Smooth muscle cell (in vitro differentiated cells): ENCODE data around the gene HECW1. TPM values are rescaled to one million over a fixed set of nuclear protein-coding genes. Genes with fewer than 3 reads are reported as not detected.

Source experiments
- DNase-seq: peaks from one replicate; lab custom pipeline; 2025; ENCODE audit not compliant: unreplicated experiment; lab: John Stamatoyannopoulos, UW
- H2AFZ ChIP-seq: fragments of 200-600 bp; sonication (generic); 2 replicates; pipeline ENCODE4 v1.6.0; 2016; ENCODE audit warnings: antibody characterized with exemption, low read depth, mild to moderate bottlenecking
- H3F3A ChIP-seq: fragments of 200-600 bp; sonication (generic); 2 replicates; pipeline ENCODE4 v1.6.0; 2017; ENCODE audit warnings: antibody characterized with exemption, low read depth
- H3K27ac ChIP-seq: fragments of 200-600 bp; sonication (generic); 2 replicates; pipeline ENCODE4 v1.5.1; 2016; ENCODE audit warnings: low read depth, mild to moderate bottlenecking
- H3K27me3 ChIP-seq: fragments of 200-600 bp; sonication (generic); 2 replicates; pipeline ENCODE4 v1.6.1; 2016; ENCODE audit warnings: low read depth, mild to moderate bottlenecking
- H3K36me3 ChIP-seq: fragments of 200-600 bp; sonication (generic); 2 replicates; pipeline ENCODE4 v1.5.1; 2016; ENCODE audit warnings: low read depth
- H3K4me1 ChIP-seq: fragments of 200-600 bp; sonication (generic); 2 replicates; pipeline ENCODE4 v1.5.1; 2016; ENCODE audit warnings: low read depth
- H3K4me2 ChIP-seq: fragments of 200-600 bp; sonication (generic); 2 replicates; pipeline ENCODE4 v1.6.0; 2016; ENCODE audit warnings: mild to moderate bottlenecking
- H3K4me3 ChIP-seq: fragments of 200-600 bp; sonication (generic); 2 replicates; pipeline ENCODE4 v1.5.1; 2016; ENCODE audit warnings: mild to moderate bottlenecking
- H3K79me2 ChIP-seq: fragments of 200-600 bp; sonication (generic); 2 replicates; pipeline ENCODE4 v1.6.0; 2016; ENCODE audit warnings: low read depth, mild to moderate bottlenecking
- H3K9ac ChIP-seq: fragments of 200-600 bp; sonication (generic); 2 replicates; pipeline ENCODE4 v1.6.0; 2016; ENCODE audit warnings: low read depth
- H3K9me3 ChIP-seq: fragments of 200-600 bp; sonication (generic); replicated peaks from 2 replicates; pipeline ENCODE4 v1.5.1; 2016; ENCODE audit warnings: low read depth
- H4K20me1 ChIP-seq: fragments of 200-600 bp; sonication (generic); 2 replicates; pipeline ENCODE4 v1.6.0; 2016; ENCODE audit warnings: low read depth
- CTCF ChIP-seq: fragments of 200-600 bp; sonication (generic); IDR thresholded peaks from 2 replicates; pipeline ENCODE4 v1.5.1; 2017; ENCODE audit warnings: borderline replicate concordance, mild to moderate bottlenecking, antibody characterized with exemption; ENCODE audit not compliant: insufficient read depth, poor library complexity, severe bottlenecking
- WGBS: methylation state at CpG from one replicate; pipeline ENCODE4 v1.1.7; 2016; ENCODE audit warnings: low lambda C conversion rate; 5-methylcytosine and 5-hydroxymethylcytosine counted together
- polyA plus RNA-seq: library from polyadenylated mRNA; unstranded; fragments of >200 nt; fragmentation: Nextera tagmentation; extraction: Ambion mirVana; gene quantifications from 2 replicates; pipeline ENCODE4 v1.2.1, GENCODE V29; 2016
- total RNA-seq: library from RNA; depleted of rRNA; stranded (reverse); fragments of >200 nt; gene quantifications from 2 replicates; pipeline ENCODE4 v1.2.3, GENCODE V29; 2014

HECW1 gene
- total and polyA plus RNA-seq, 2 experiments from 2014 or later, result 0.09 to 0.49 TPM

- WGBS, result 77% methylated on average over 29 of the region's 29 CpGs
- no peak for DNase-seq
- Histone ChIP-seq H4K20me1 (no peaks in the 10 kb centered on the region), H3K4me3 (no peak overlapping the region), H3K4me1 (no peaks in the 10 kb centered on the region), H3K9ac (no peak overlapping the region), H3K9me3 (no peaks in the 10 kb centered on the region), H3K36me3 (no peaks in the 10 kb centered on the region), H3K27ac (peak overlapping the region; percentile 72), H3K79me2 (no peaks in the 10 kb centered on the region), H3F3A (no peaks in the 10 kb centered on the region), H2AFZ (no peak overlapping the region), H3K4me2 (peak overlapping the region; percentile 51), H3K27me3 (no peaks in the 10 kb centered on the region)
- no peak for TF ChIP-seq CTCF
These were observed 136.7 kb downstream of the HECW1 start for GRCh38 chr7:43248961-43249822.

- no peak overlapping the region for H3K4me3 ChIP-seq
- H3K4me1 ChIP-seq, result no peaks in the 10 kb centered on the region
- no peak for DNase-seq
- no peaks in the 10 kb centered on the region for H3F3A ChIP-seq
- H2AFZ ChIP-seq, result no peak overlapping the region
- no peak overlapping the region for H3K9ac ChIP-seq
- WGBS, result 81% methylated on average over 9 of the region's 9 CpGs
- TF ChIP-seq CTCF, result no peak
- H3K79me2 ChIP-seq, result no peaks in the 10 kb centered on the region
- H3K27ac ChIP-seq, result no peak overlapping the region
- no peaks in the 10 kb centered on the region for H4K20me1 ChIP-seq
- no peaks in the 10 kb centered on the region for H3K9me3 ChIP-seq
- H3K27me3 ChIP-seq, result no peaks in the 10 kb centered on the region
- H3K4me2 ChIP-seq, result peak overlapping the region; percentile 51
- H3K36me3 ChIP-seq, result no peaks in the 10 kb centered on the region
These were observed 137.3 kb downstream of the HECW1 start for GRCh38 chr7:43249823-43250145.

- peak; percentile 18 for DNase-seq
- WGBS, result 28% methylated on average over 8 of the region's 8 CpGs
- Histone ChIP-seq H3F3A (no peaks in the 10 kb centered on the region), H3K79me2 (no peaks in the 10 kb centered on the region), H3K9ac (no peak overlapping the region), H3K4me2 (no peak overlapping the region), H3K9me3 (no peaks in the 10 kb centered on the region), H3K36me3 (no peaks in the 10 kb centered on the region), H3K4me1 (no peaks in the 10 kb centered on the region), H4K20me1 (no peaks in the 10 kb centered on the region), H3K4me3 (no peak overlapping the region), H2AFZ (no peak overlapping the region), H3K27me3 (no peaks in the 10 kb centered on the region), H3K27ac (no peak overlapping the region)
- TF ChIP-seq CTCF, result peak; percentile 96
These were observed 148.8 kb downstream of the HECW1 start for GRCh38 chr7:43260980-43261878.
